Endothelial cell (in vitro differentiated cells): ENCODE measurements around the gene OR2A5. TPM values are rescaled to one million over a fixed set of nuclear protein-coding genes. Genes with fewer than 3 reads are reported as not detected.
"Not testable (repeated sequence)": the region's sequence is repeated elsewhere in the genome, so short reads cannot be mapped to it uniquely, and the experiment has no call there.

Source experiments
- DNase-seq: peaks from one replicate; pipeline ENCODE4 v3.0.0; 2021; ENCODE audit warnings: low spot score
- H3K27ac Mint-ChIP-seq: one replicate; pipeline ENCODE4 v1.8.0; 2021; ENCODE audit warnings: mixed read lengths, inconsistent platforms; ENCODE audit not compliant: unreplicated experiment
- H3K27me3 Mint-ChIP-seq: one replicate; pipeline ENCODE4 v1.8.0; 2021; ENCODE audit warnings: mild to moderate bottlenecking, moderate library complexity, mixed read lengths, inconsistent platforms; ENCODE audit not compliant: unreplicated experiment
- H3K36me3 Mint-ChIP-seq: one replicate; pipeline ENCODE4 v1.8.0; 2021; ENCODE audit warnings: mild to moderate bottlenecking, low read depth, mixed read lengths, inconsistent platforms; ENCODE audit not compliant: unreplicated experiment
- H3K4me1 Mint-ChIP-seq: one replicate; pipeline ENCODE4 v1.8.0; 2021; ENCODE audit warnings: mild to moderate bottlenecking, mixed read lengths, inconsistent platforms; ENCODE audit not compliant: unreplicated experiment
- H3K4me3 Mint-ChIP-seq: one replicate; pipeline ENCODE4 v1.8.0; 2021; ENCODE audit warnings: mild to moderate bottlenecking, mixed read lengths, inconsistent platforms; ENCODE audit not compliant: unreplicated experiment
- H3K9me3 Mint-ChIP-seq: one replicate; pipeline ENCODE4 v1.8.0; 2021; ENCODE audit warnings: mixed read lengths, inconsistent platforms; ENCODE audit not compliant: unreplicated experiment
- CTCF ChIP-seq: fragments of 200-600 bp; sonication (generic); IDR thresholded peaks from one replicate; pipeline ENCODE4 v1.5.0; 2021; ENCODE audit warnings: antibody characterized with exemption; ENCODE audit not compliant: unreplicated experiment
- total RNA-seq: library from RNA; stranded (reverse); fragmentation: NEBNext Ultra II Directional; extraction: Animal tissue kit (Norgen Biotek cat#: 25700); gene quantifications from one replicate; pipeline ENCODE4 v1.2.1, GENCODE V29; 2021; ENCODE audit not compliant: unreplicated experiment

The OR2A5 gene
- total RNA-seq, 1 donor from 2014 or later, result not detected

- H3K27me3 Mint-ChIP-seq, result peaks cover 1% of the 10 kb centered on the region
- DNase-seq, result no peak
- no peaks in the 10 kb centered on the region for H3K36me3 Mint-ChIP-seq
- H3K9me3 Mint-ChIP-seq, result no peaks in the 10 kb centered on the region
- H3K27ac Mint-ChIP-seq, result no peak overlapping the region
- no peaks in the 10 kb centered on the region for H3K4me1 Mint-ChIP-seq
- no peak for TF ChIP-seq CTCF
- H3K4me3 Mint-ChIP-seq, result no peak overlapping the region
Observed at GRCh38 chr7:144049491-144049890, 743 bp downstream of the OR2A5 start.

- DNase-seq, result no peak
- H3K4me3 Mint-ChIP-seq, result no peak overlapping the region
- peaks cover 1% of the 10 kb centered on the region for H3K27me3 Mint-ChIP-seq
- H3K36me3 Mint-ChIP-seq, result no peaks in the 10 kb centered on the region
- TF ChIP-seq CTCF, result no peak
- no peaks in the 10 kb centered on the region for H3K9me3 Mint-ChIP-seq
- H3K4me1 Mint-ChIP-seq, result no peaks in the 10 kb centered on the region
- no peak overlapping the region for H3K27ac Mint-ChIP-seq
Observed at GRCh38 chr7:144050093-144050492, 1.3 kb downstream of the OR2A5 start.

GRCh38 chr7:144050884-144051283 lies 2.1 kb downstream of the OR2A5 start:
- not testable (repeated sequence) for H3K27me3 Mint-ChIP-seq, DNase-seq, H3K36me3 Mint-ChIP-seq, H3K27ac Mint-ChIP-seq, H3K4me1 Mint-ChIP-seq, H3K4me3 Mint-ChIP-seq, H3K9me3 Mint-ChIP-seq

GRCh38 chr7:144057954-144058353 lies 9.2 kb downstream of the OR2A5 start:
- no peak for TF ChIP-seq CTCF
- Mint-ChIP-seq H3K27me3 (no peaks in the 10 kb centered on the region), H3K4me3 (no peak overlapping the region), H3K4me1 (no peaks in the 10 kb centered on the region), H3K36me3 (no peaks in the 10 kb centered on the region), H3K9me3 (no peaks in the 10 kb centered on the region), H3K27ac (no peak overlapping the region)
- no peak for DNase-seq

- no peaks in the 10 kb centered on the region for H3K9me3 Mint-ChIP-seq
- H3K36me3 Mint-ChIP-seq, result no peaks in the 10 kb centered on the region
- peak; percentile 71 for TF ChIP-seq CTCF
- H3K27ac Mint-ChIP-seq, result no peak overlapping the region
- no peak for DNase-seq
- H3K27me3 Mint-ChIP-seq, result no peaks in the 10 kb centered on the region
- no peak overlapping the region for H3K4me3 Mint-ChIP-seq
- H3K4me1 Mint-ChIP-seq, result no peaks in the 10 kb centered on the region
Observed at GRCh38 chr7:144063710-144064109, 15.0 kb downstream of the OR2A5 start.

- DNase-seq, result no peak
- Mint-ChIP-seq H3K9me3 (no peaks in the 10 kb centered on the region), H3K27me3 (no peaks in the 10 kb centered on the region), H3K36me3 (no peaks in the 10 kb centered on the region), H3K4me1 (no peaks in the 10 kb centered on the region), H3K4me3 (no peak within 1 kb of the TSS), H3K27ac (no peak within 1 kb of the TSS)
- no peak for TF ChIP-seq CTCF
Observed at GRCh38 chr7:144069511-144069910, 20.8 kb downstream of the OR2A5 start, which contains the start of gene OR2A25. OR2A25 (plus strand) TSS chr7:144069811; CDS start chr7:144074220, 4,409 bp downstream.
